GM21360 (cell line): Measurements from ENCODE around the gene OLIG1.

Experiments used
- ATAC-seq: cut with Tn5 transposase; IDR thresholded peaks from one replicate; pipeline ENCODE4 v1.9.1; 2021; ENCODE audit warnings: mild to moderate bottlenecking, moderate library complexity; ENCODE audit not compliant: unreplicated experiment

The OLIG1 gene

DNA sequence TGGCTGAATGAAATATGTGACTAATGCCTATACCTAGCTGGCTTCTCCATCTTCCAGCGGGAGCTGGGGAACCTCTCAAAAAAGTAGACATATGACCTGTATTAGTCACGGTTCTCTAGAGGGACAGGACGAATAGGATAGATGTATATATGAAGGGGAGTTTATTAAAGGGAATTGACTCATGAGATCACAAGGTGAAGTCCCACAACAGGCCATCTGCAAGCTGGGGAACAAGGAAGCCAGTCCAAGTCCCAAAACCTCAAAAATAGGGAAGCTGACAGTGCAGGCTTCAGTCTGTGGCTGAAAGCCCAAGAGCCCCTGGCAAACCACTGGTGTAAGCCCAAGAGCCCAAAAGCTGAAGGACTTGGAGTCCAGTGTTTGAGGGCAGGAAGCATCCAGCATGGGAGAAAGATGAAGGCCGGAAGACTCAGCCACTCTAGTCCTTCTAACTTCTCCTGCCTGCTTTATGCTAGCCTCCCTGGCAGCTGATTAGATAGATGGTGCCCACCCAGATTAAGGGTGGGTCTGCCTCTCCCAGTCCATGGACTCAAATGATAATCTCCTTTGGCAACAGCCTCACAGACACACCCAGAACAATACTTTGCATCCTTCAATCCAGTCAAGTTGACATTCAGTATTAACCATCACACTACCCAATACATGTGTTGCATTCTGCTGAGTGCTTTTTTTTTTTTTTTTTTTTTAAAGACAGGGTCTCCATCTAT is 19.6 kb downstream of the OLIG1 start:
- no peak for ATAC-seq

GRCh38 chr21:33096426-33096825 is 26.5 kb downstream of the OLIG1 start:
- ATAC-seq: no peak

- ATAC-seq: no peak
Measured at GRCh38 chr21:33099131-33099530, 29.2 kb downstream of the OLIG1 start.

DNA sequence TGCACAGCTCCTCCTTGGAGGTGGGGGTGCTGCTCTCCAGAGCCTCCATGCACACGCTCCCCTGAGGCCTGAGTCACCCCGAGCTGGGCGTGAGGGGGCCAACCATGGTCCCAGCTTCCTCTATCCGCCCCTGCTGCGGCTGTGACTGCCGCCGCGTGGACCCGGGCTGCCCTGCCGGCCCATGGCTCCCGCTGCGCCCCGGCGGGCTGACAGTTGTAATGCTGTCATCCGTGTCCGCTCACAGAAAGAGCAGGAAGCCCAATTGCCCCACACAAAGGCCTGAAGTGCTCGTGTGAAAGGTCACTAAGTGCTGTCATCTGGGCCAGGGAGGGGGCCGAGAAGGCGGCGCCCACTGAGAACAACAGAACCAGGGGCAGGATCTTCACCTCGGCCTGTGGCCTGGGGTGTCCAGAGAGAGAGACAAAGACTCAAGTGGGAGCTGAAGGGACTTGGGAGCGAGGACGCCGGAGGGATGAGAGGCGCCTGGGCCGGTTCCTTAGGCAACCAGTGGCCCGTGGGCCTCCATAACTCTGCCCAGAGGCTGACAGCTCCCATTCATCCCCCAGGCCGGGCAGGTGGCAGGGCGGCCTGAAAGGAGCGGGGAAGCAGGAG is 31.5 kb downstream of the OLIG1 start:
- ATAC-seq: no peak

GRCh38 chr21:33105088-33105487 is 35.1 kb downstream of the OLIG1 start:
- ATAC-seq: no peak

- no peak for ATAC-seq
Measured at GRCh38 chr21:33108228-33108627, 38.3 kb downstream of the OLIG1 start.

GRCh38 chr21:33109574-33110339 is 39.8 kb downstream of the OLIG1 start:
- ATAC-seq: no peak

GRCh38 chr21:33110340-33110715 is 40.4 kb downstream of the OLIG1 start:
- ATAC-seq: no peak

- ATAC-seq: no peak
Measured at GRCh38 chr21:33111577-33111976, 41.6 kb downstream of the OLIG1 start.

DNA sequence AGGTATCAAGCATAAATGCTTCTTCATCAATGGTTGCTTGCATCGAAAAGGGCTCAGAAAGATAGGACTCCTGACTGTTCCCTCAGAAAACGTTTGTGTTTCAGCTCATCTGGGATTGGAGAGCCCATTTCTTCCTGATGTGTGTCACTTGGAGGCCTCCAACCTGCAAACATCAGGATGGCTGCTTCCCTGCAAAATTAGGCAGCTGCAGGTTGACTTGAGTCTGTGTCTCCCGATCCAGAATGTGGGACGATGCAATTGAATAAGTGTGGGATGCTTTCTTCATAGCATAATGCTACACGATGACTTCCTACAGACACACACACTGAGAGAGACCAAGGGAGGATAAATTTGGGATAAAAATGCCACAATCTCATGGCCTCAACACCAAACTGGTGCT is 42.2 kb downstream of the OLIG1 start:
- no peak for ATAC-seq

GRCh38 chr21:33112681-33113080 is 42.7 kb downstream of the OLIG1 start:
- no peak for ATAC-seq

GRCh38 chr21:33113131-33113530 is 43.2 kb downstream of the OLIG1 start:
- ATAC-seq: no peak

DNA sequence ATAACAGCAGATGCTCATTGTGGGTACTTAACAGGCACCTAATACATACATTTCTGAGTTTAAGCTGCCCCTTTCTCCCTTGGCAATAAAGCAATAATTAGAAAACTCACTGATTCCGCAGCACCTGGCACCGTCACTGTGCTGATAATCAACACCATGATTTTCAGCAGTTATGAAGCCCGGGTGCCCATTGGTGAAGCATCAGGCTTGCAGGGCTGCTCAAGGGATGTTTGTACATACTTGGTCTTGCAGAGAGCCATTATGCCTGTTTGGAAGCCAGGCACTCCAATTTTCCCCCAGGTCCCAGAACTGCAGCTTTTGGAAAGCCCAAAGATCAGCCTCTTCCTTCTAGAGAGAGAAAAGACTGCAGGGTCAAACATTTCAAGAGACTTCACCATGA is 44.3 kb downstream of the OLIG1 start:
- ATAC-seq: no peak

DNA sequence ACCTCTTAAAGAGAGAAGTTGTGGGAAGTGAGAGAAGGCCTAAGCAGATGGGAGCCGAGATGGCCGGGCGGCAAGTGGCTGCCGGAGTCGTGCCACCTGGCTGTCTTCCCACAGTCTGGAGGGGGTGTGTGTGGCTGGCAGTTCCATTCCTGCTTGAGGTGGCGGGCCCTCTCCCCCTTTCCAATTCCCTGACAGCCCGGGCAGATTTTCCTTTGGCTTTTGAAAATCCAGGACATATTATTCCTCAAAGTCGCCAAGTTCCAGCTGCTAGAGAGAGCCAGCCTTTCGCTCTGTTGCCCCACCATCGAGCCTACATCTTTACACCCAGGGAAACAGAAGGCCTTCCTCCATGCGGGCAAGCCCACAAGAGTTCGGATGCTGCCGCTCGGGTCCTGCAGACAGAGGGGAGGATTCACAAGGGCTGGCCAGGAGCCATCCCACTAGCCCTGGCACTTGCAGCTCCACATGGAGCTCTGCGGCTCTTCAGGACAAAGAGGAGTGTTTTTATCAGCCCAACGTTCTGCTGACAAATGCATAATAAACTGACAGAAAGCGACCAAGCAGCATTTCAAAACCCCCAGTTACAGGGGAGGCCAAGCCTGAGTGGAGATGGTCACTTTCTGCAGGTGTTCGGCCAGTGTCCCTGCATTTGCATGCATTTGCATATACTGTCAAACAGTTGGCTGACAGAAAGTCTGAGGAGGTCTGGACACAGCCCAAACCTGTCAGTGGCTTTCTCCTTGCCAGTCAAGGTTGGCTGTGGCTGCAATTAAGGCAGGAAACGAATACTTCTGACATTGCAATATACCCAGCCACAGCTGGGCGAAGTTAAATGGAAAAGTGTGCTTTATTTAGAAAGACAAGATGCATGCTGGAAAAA is 45.9 kb downstream of the OLIG1 start:
- no peak for ATAC-seq

GRCh38 chr21:33116676-33117075 is 46.7 kb downstream of the OLIG1 start:
- no peak for ATAC-seq

- no peak for ATAC-seq
Measured at GRCh38 chr21:33117101-33117888, 47.4 kb downstream of the OLIG1 start.
